ENCODE measurements around the gene RAD50.

DNA sequence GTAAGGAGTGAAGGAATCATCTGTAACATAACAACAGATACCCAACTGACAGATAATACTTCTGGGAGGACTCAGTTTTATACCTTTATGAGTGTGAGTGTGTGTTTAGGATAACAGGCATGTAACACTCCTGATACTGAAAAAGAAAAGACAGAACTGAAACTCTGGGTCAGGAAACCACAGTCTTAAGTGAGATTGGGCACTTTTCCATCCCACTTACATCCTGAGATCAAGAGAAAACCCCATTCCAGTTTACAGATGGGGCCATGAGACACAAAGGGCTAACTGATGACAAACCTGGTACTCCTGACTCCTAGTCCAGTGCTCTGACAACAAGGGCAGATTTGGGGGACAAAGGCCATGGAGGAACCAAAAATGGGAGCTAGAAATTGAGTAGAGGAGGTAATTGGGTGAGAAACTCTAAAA lies 31.5 kb upstream of the RAD50 start:
- TF ChIP-seq POLR2A (IDR thresholded peaks at IDR 0.05) (no peak), POLR2AphosphoS5 (IDR thresholded peaks at IDR 0.05) (no peak), EP300 (IDR thresholded peaks at IDR 0.05; ENCODE audit: low read depth) (no peak)
- TF ChIP-seq, protein P1, sequence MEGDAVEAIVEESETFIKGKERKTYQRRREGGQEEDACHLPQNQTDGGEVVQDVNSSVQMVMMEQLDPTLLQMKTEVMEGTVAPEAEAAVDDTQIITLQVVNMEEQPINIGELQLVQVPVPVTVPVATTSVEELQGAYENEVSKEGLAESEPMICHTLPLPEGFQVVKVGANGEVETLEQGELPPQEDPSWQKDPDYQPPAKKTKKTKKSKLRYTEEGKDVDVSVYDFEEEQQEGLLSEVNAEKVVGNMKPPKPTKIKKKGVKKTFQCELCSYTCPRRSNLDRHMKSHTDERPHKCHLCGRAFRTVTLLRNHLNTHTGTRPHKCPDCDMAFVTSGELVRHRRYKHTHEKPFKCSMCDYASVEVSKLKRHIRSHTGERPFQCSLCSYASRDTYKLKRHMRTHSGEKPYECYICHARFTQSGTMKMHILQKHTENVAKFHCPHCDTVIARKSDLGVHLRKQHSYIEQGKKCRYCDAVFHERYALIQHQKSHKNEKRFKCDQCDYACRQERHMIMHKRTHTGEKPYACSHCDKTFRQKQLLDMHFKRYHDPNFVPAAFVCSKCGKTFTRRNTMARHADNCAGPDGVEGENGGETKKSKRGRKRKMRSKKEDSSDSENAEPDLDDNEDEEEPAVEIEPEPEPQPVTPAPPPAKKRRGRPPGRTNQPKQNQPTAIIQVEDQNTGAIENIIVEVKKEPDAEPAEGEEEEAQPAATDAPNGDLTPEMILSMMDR (IDR thresholded peaks at IDR 0.05): no peak
